Natural killer cell (primary cell): Measurements from ENCODE around the gene RASL10B. TPM values are rescaled to one million over a fixed set of nuclear protein-coding genes. Genes with fewer than 3 reads are reported as not detected.

ENCODE experiments used
- ATAC-seq, 3 donors: fragments of 150-1000 bp in 2 of 3; fragments of 200-7000 bp in 1 of 3; cut with Tn5 transposase; 1 replicate in 1 of 3; 2 replicates in 2 of 3; pipeline ENCODE4 v1.10.0; 2021; ENCODE audit warnings: mild to moderate bottlenecking in 2 of 3, moderate library complexity in 2 of 3
- DNase-seq, 2 donors: peaks; one replicate each; pipeline versions ENCODE4 v3.0.0 to v3.0.0-alpha.2; 2013 to 2021; ENCODE audit warnings: mixed read lengths in 1 of 2
- H3K27ac ChIP-seq: one replicate; pipeline ENCODE4 v1.5.1; 2013; ENCODE audit warnings: mild to moderate bottlenecking, low read length
- H3K27me3 ChIP-seq: one replicate; pipeline ENCODE4 v1.6.1; 2013; ENCODE audit warnings: low read length; ENCODE audit not compliant: control insufficient read depth, insufficient read depth
- H3K36me3 ChIP-seq: one replicate; pipeline ENCODE4 v1.6.1; 2013; ENCODE audit warnings: low read length; ENCODE audit not compliant: control insufficient read depth, insufficient read depth
- H3K4me1 ChIP-seq: one replicate; pipeline ENCODE4 v1.6.1; 2013; ENCODE audit warnings: low read length; ENCODE audit not compliant: control insufficient read depth, insufficient read depth
- H3K4me3 ChIP-seq: one replicate; pipeline ENCODE4 v1.5.1; 2013; ENCODE audit warnings: low read length
- H3K9me3 ChIP-seq: one replicate; pipeline ENCODE4 v1.6.1; 2013; ENCODE audit warnings: low read length; ENCODE audit not compliant: control insufficient read depth, insufficient read depth
- H3K27ac Mint-ChIP-seq, 2 donors: one replicate each; pipeline ENCODE4 v1.8.0; 2022; ENCODE audit warnings: mild to moderate bottlenecking in 2 of 2, mixed read lengths in 2 of 2, moderate library complexity in 1 of 2
- H3K27me3 Mint-ChIP-seq, 2 donors: one replicate each; pipeline ENCODE4 v1.8.0; 2022; ENCODE audit warnings: low read depth in 2 of 2, mixed read lengths in 2 of 2
- H3K36me3 Mint-ChIP-seq: one replicate; pipeline ENCODE4 v1.8.0; 2022; ENCODE audit warnings: mixed read lengths
- H3K4me1 Mint-ChIP-seq, 2 donors: one replicate each; pipeline ENCODE4 v1.8.0; 2022; ENCODE audit warnings: mixed read lengths in 2 of 2
- H3K4me3 Mint-ChIP-seq: one replicate; pipeline ENCODE4 v1.8.0; 2022; ENCODE audit warnings: mild to moderate bottlenecking, moderate library complexity, mixed read lengths
- H3K9me3 Mint-ChIP-seq, 2 donors: one replicate each; pipeline ENCODE4 v1.8.0; 2022; ENCODE audit warnings: mixed read lengths in 2 of 2
- CTCF ChIP-seq: fragments of 200-600 bp; IDR thresholded peaks from one replicate; pipeline ENCODE4 v1.8.0; 2022; ENCODE audit warnings: antibody characterized with exemption
- WGBS: methylation state at CpG from one replicate; pipeline ENCODE4 v1.1.7; 2013; ENCODE audit warnings: missing lambda C conversion rate; ENCODE audit not compliant: insufficient coverage; 5-methylcytosine and 5-hydroxymethylcytosine counted together
- intact Hi-C: fragments of 100-400 bp; cut with micrococcal nuclease; formaldehyde crosslinking; loops from one replicate; pipeline ENCODE4 v1.14.2; 2022
- total RNA-seq, 4 donors: library from RNA; stranded (reverse); fragments of 120-200 nt in 1 of 4; gene quantifications; one replicate each; pipeline versions ENCODE4 v1.2.3 to v1.2.4, GENCODE V29; 2013 to 2022

The RASL10B gene
- total RNA-seq, 3 donors from 2014 or later (not counting 1 experiment from before 2014, with no cell fraction given): 0.07 TPM; not detected in 2

DNA sequence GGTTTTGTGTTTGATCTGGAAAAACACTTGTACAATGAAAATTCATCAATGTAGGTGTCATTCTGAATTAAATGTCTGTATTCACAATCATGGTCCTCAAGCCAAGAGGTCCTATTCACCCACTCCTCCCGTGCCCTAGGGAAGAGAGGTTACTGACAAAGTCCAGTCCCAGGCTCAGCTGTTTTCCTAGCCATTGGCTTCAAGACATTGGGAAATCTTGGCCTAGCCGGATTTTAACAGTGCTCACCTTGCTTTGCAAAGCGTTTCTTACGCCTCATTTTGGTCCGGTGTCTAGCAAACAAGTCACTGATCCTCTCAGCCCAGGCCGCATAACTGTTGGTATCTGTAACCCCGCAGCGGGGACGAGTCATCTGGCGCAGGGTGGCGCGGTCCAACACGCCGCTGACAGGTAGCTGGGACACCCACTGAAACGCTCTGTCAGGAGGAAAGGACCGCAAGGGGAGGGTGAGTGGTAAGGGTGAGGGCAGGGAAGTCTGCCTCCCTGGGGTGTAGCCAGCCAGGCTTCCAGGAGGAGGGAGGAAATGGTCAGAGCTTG is 47.3 kb downstream of the RASL10B start:
- no peaks in the 10 kb centered on the region for H3K36me3 Mint-ChIP-seq
- no peaks in the 10 kb centered on the region for H3K36me3 ChIP-seq
- H3K27me3 ChIP-seq: no peaks in the 10 kb centered on the region
- no peak overlapping the region for H3K27ac ChIP-seq
- H3K9me3 ChIP-seq: no peaks in the 10 kb centered on the region
- H3K27ac Mint-ChIP-seq: no peak overlapping the region
- H3K27me3 Mint-ChIP-seq: peaks cover 9 to 14% of the 10 kb centered on the region in 2 donors
- intact Hi-C loops: no loop called here
- no peak for ATAC-seq
- TF ChIP-seq CTCF: no peak
- WGBS: 95% methylated on average over 16 of the region's 16 CpGs
- H3K4me3 ChIP-seq: no peak overlapping the region
- no peaks in the 10 kb centered on the region for H3K4me1 ChIP-seq
- H3K4me1 Mint-ChIP-seq: no peaks in the 10 kb centered on the region
- DNase-seq: no peak
- H3K9me3 Mint-ChIP-seq: no peaks in the 10 kb centered on the region
- no peak overlapping the region for H3K4me3 Mint-ChIP-seq

DNA sequence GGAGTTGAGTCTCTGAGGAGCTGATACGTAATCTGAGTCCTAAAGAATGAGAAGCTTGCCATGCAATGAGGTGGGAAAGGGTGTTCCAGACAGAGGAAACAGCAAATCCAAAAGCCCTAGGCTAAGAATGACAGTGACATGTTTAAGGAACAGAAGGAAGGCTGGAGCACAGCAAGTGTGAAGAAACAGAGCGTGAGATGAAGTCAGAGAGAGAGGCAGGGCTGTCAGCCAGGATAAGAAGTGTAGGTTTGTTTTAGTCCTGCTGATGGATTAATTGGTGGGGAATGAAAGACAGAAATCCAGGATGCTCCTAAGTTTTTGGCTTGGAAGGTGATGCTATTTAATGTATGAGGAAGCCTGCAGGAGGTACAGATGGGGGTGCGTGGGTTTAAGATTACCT is 49.5 kb downstream of the RASL10B start:
- Histone ChIP-seq H3K4me3 (no peak overlapping the region), H3K4me1 (no peaks in the 10 kb centered on the region), H3K27ac (no peak overlapping the region), H3K27me3 (no peaks in the 10 kb centered on the region), H3K36me3 (no peaks in the 10 kb centered on the region), H3K9me3 (no peaks in the 10 kb centered on the region)
- no peak for DNase-seq
- WGBS: 92% methylated on average over 3 of the region's 3 CpGs
- H3K4me3 Mint-ChIP-seq: no peak overlapping the region
- intact Hi-C loops: no loop called here
- no peak for TF ChIP-seq CTCF
- H3K4me1 Mint-ChIP-seq: no peaks in the 10 kb centered on the region
- H3K27me3 Mint-ChIP-seq: peaks cover 7 to 14% of the 10 kb centered on the region in 2 donors
- ATAC-seq: no peak
- no peaks in the 10 kb centered on the region for H3K9me3 Mint-ChIP-seq
- H3K36me3 Mint-ChIP-seq: no peaks in the 10 kb centered on the region
- no peak overlapping the region for H3K27ac Mint-ChIP-seq

DNA sequence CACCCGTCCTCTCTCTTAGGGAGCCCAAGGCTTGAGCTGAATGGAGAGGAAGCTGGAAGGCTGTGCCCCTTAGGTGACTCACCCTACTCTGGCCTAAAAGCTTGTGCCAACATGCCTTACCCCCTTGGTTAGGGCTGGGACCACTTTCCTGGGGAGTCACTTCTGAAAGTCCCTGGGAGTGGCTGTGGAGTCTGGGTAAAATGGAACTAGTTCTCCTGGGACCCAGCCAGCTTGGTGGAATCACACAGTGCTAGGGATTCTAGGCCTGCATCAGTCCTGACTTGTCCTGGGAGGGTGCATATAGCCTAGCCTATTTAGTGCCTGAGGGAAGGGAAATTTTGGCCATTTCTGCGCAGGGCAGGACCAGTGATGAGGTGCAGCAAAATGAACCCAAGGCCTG is 53.5 kb downstream of the RASL10B start:
- peaks cover 19 to 25% of the 10 kb centered on the region in 2 donors for H3K27me3 Mint-ChIP-seq
- no peaks in the 10 kb centered on the region for H3K4me1 Mint-ChIP-seq
- H3K36me3 ChIP-seq: no peaks in the 10 kb centered on the region
- intact Hi-C loops: no loop called here
- no peaks in the 10 kb centered on the region for H3K4me1 ChIP-seq
- peaks cover 3% of the 10 kb centered on the region for H3K27me3 ChIP-seq
- H3K36me3 Mint-ChIP-seq: no peaks in the 10 kb centered on the region
- ATAC-seq (no peak), DNase-seq (no peak)
- no peak overlapping the region for H3K4me3 ChIP-seq
- no peak overlapping the region for H3K27ac ChIP-seq
- no peak overlapping the region for H3K27ac Mint-ChIP-seq
- WGBS: 91% methylated on average over 1 of the region's 2 CpGs
- no peaks in the 10 kb centered on the region for H3K9me3 ChIP-seq
- TF ChIP-seq CTCF: no peak
- no peaks in the 10 kb centered on the region for H3K9me3 Mint-ChIP-seq
- H3K4me3 Mint-ChIP-seq: no peak overlapping the region

DNA sequence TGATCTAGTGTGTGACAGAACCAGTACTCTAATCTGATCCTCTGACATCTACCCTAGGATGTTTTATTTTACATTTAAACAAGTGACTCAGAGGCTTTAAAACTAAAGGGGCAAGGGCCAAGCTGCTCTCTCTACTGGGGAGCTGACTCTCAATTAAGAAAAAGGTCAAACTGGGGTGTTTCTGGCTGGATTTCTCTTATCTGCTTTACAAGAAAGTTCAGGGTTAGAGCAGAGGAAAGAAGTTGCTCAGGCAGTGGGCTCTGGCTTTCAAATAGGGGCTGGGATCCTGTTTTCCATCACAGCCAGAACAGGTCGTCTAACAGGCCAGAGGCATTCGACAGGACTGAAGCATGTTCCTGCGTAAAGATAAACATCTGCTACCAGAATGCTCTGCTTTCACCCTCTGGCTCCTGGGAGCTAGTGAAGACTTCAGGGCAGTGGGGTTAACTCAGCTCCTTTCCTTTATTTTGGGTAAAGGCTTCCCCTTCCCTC is 55.5 kb downstream of the RASL10B start:
- H3K4me3 Mint-ChIP-seq: no peak overlapping the region
- H3K9me3 Mint-ChIP-seq: no peaks in the 10 kb centered on the region
- H3K27ac Mint-ChIP-seq: no peak overlapping the region
- Histone ChIP-seq H3K9me3 (no peaks in the 10 kb centered on the region), H3K4me3 (no peak overlapping the region), H3K4me1 (no peaks in the 10 kb centered on the region), H3K27me3 (peaks cover 3% of the 10 kb centered on the region), H3K36me3 (no peaks in the 10 kb centered on the region), H3K27ac (no peak overlapping the region)
- H3K4me1 Mint-ChIP-seq: no peaks in the 10 kb centered on the region
- intact Hi-C loops: no loop called here
- no peak for TF ChIP-seq CTCF
- ATAC-seq (no peak), DNase-seq (no peak)
- H3K36me3 Mint-ChIP-seq: no peaks in the 10 kb centered on the region
- peaks cover 20 to 21% of the 10 kb centered on the region in 2 donors for H3K27me3 Mint-ChIP-seq
- 62% methylated on average over 3 of the region's 3 CpGs for WGBS
